GM23338 (cell line): ENCODE measurements around the gene NKAIN2. TPM values are rescaled to one million over a fixed set of nuclear protein-coding genes. Genes with fewer than 3 reads are reported as not detected.

Source experiments
- ATAC-seq: fragments of 200-7000 bp; cut with Tn5 transposase; 3 replicates; pipeline ENCODE4 v1.9.1; 2020
- DNase-seq: peaks from one replicate; pipeline ENCODE4 v3.0.0-alpha.2; 2015; ENCODE audit warnings: low spot score
- H2AFZ ChIP-seq: fragments of 200-600 bp; sonication (generic); 2 replicates; pipeline ENCODE4 v1.8.0; 2016; ENCODE audit warnings: antibody characterized with exemption, mild to moderate bottlenecking, moderate library complexity
- H3F3A ChIP-seq: fragments of 200-600 bp; sonication (generic); replicated peaks from 2 replicates; pipeline ENCODE4 v1.8.0; 2017; ENCODE audit warnings: antibody characterized with exemption, mixed run types, low read depth
- H3K27ac ChIP-seq: fragments of 200-600 bp; sonication (generic); 2 replicates; pipeline ENCODE4 v1.6.1; 2016; ENCODE audit warnings: low read depth
- H3K27me3 ChIP-seq: fragments of 200-600 bp; sonication (generic); 2 replicates; pipeline ENCODE4 v1.8.0; 2016; ENCODE audit warnings: mild to moderate bottlenecking, mixed run types, moderate library complexity; ENCODE audit not compliant: insufficient read depth
- H3K36me3 ChIP-seq: fragments of 200-600 bp; sonication (generic); 2 replicates; pipeline ENCODE4 v1.8.0; 2016; ENCODE audit warnings: mild to moderate bottlenecking; ENCODE audit not compliant: insufficient read depth
- H3K4me1 ChIP-seq: fragments of 200-600 bp; sonication (generic); 2 replicates; pipeline ENCODE4 v1.8.0; 2016; ENCODE audit warnings: mild to moderate bottlenecking, moderate library complexity; ENCODE audit not compliant: insufficient read depth
- H3K4me2 ChIP-seq: fragments of 200-600 bp; sonication (generic); 2 replicates; pipeline ENCODE4 v1.7.1; 2017; ENCODE audit warnings: mixed run types
- H3K4me3 ChIP-seq: fragments of 200-600 bp; sonication (generic); 2 replicates; pipeline ENCODE4 v1.6.1; 2016; ENCODE audit warnings: mixed run types
- H3K79me2 ChIP-seq: fragments of 200-600 bp; sonication (generic); replicated peaks from 2 replicates; pipeline ENCODE4 v1.8.0; 2017; ENCODE audit warnings: mild to moderate bottlenecking; ENCODE audit not compliant: insufficient read depth
- H3K9me2 ChIP-seq: fragments of 200-600 bp; sonication (generic); 2 replicates; pipeline ENCODE4 v1.8.0; 2017; ENCODE audit not compliant: insufficient read depth
- H4K20me1 ChIP-seq: fragments of 200-600 bp; sonication (generic); replicated peaks from 2 replicates; pipeline ENCODE4 v1.8.0; 2017; ENCODE audit warnings: mild to moderate bottlenecking; ENCODE audit not compliant: insufficient read depth
- H3K27ac Mint-ChIP-seq: 2 replicates; pipeline ENCODE4 v1.8.0; 2020; ENCODE audit warnings: inconsistent platforms, mild to moderate bottlenecking, moderate library complexity, mixed read lengths
- H3K27me3 Mint-ChIP-seq: 3 replicates; pipeline ENCODE4 v1.8.0; 2022; ENCODE audit warnings: low read depth, mild to moderate bottlenecking, moderate library complexity, mixed read lengths, inconsistent platforms; ENCODE audit not compliant: insufficient read depth, poor library complexity
- H3K36me3 Mint-ChIP-seq: 3 replicates; pipeline ENCODE4 v1.8.0; 2021; ENCODE audit warnings: low read depth, mild to moderate bottlenecking, inconsistent platforms, moderate library complexity, mixed read lengths
- H3K4me1 Mint-ChIP-seq: 3 replicates; pipeline ENCODE4 v1.8.0; 2020; ENCODE audit warnings: mild to moderate bottlenecking, inconsistent platforms, mixed read lengths
- H3K4me3 Mint-ChIP-seq: 3 replicates; pipeline ENCODE4 v1.8.0; 2021; ENCODE audit warnings: moderate library complexity, mild to moderate bottlenecking, inconsistent platforms, mixed read lengths
- H3K9me3 Mint-ChIP-seq: 3 replicates; pipeline ENCODE4 v1.8.0; 2020; ENCODE audit warnings: moderate library complexity, mild to moderate bottlenecking, inconsistent platforms, mixed read lengths
- CREB1 ChIP-seq: fragments of 250-450 bp; sonication (Bioruptor Pico); IDR thresholded peaks from 2 replicates; pipeline ENCODE4 v1.5.0; 2020; ENCODE audit warnings: low read depth, mild to moderate bottlenecking, moderate library complexity
- CTCF ChIP-seq, 2 experiments: fragments of 200-600 bp in 1 of 2; sonication (generic) in 1 of 2; conservative IDR thresholded peaks; 2 replicates each; pipeline versions ENCODE4 v1.5.1 to v1.6.1; 2016 to 2017; ENCODE audit warnings: antibody characterized with exemption in 2 of 2, low read depth in 2 of 2, mild to moderate bottlenecking in 2 of 2, moderate library complexity in 1 of 2
- ETS1 ChIP-seq: IDR thresholded peaks from 2 replicates; pipeline ENCODE4 v1.6.1; 2016; ENCODE audit warnings: antibody characterized with exemption
- EZH2 ChIP-seq: fragments of 200-600 bp; sonication (generic); IDR thresholded peaks from one replicate; pipeline ENCODE4 v1.8.0; 2017; ENCODE audit warnings: antibody characterized with exemption, mild to moderate bottlenecking, low read depth; ENCODE audit not compliant: unreplicated experiment
- EZH2phosphoT487 ChIP-seq: fragments of 200-600 bp; sonication (generic); IDR thresholded peaks from one replicate; pipeline ENCODE4 v1.8.1; 2018; ENCODE audit warnings: antibody characterized with exemption; ENCODE audit not compliant: unreplicated experiment
- JUNB ChIP-seq: IDR thresholded peaks from one replicate; pipeline ENCODE4 v1.6.1; 2016; ENCODE audit warnings: antibody characterized with exemption; ENCODE audit not compliant: unreplicated experiment
- NANOG ChIP-seq: IDR thresholded peaks from 2 replicates; pipeline ENCODE4 v1.6.1; 2016; ENCODE audit warnings: antibody characterized with exemption, borderline replicate concordance
- ZNF114 ChIP-seq: fragments of 250-450 bp; sonication (Bioruptor Pico); IDR thresholded peaks from 2 replicates; pipeline ENCODE4 v1.5.0; 2020; ENCODE audit warnings: mild to moderate bottlenecking, moderate library complexity
- ZNF331 ChIP-seq: fragments of 250-450 bp; sonication (Bioruptor Pico); IDR thresholded peaks from 2 replicates; pipeline ENCODE4 v1.5.0; 2020; ENCODE audit warnings: low read depth, mild to moderate bottlenecking, moderate library complexity
- ZNF462 ChIP-seq: fragments of 250-450 bp; sonication (Bioruptor Pico); IDR thresholded peaks from 2 replicates; pipeline ENCODE4 v1.5.0; 2020; ENCODE audit warnings: mild to moderate bottlenecking, moderate library complexity
- polyA plus RNA-seq: library from polyadenylated mRNA; unstranded; fragments of >200 nt; fragmentation: Nextera tagmentation; extraction: Ambion mirVana; gene quantifications from 2 replicates; pipeline ENCODE4 v1.2.1, GENCODE V29; 2016
- total RNA-seq: library from RNA; depleted of rRNA; stranded (reverse); fragments of >200 nt; shearing (Covaris generic); gene quantifications from 2 replicates; pipeline ENCODE4 v1.2.3, GENCODE V29; 2014

NKAIN2 gene
- total and polyA plus RNA-seq, 2 experiments from 2014 or later: 0.39 to 1.1 TPM

- Histone ChIP-seq H3K4me2 (no peak overlapping the region), H3K27ac (no peak overlapping the region), H4K20me1 (no peaks in the 10 kb centered on the region), H3K4me1 (no peaks in the 10 kb centered on the region), H3F3A (no peaks in the 10 kb centered on the region), H3K27me3 (no peaks in the 10 kb centered on the region), H2AFZ (no peak overlapping the region), H3K36me3 (no peaks in the 10 kb centered on the region), H3K79me2 (no peaks in the 10 kb centered on the region), H3K9me2 (no peaks in the 10 kb centered on the region), H3K4me3 (no peak overlapping the region)
- no peak for ATAC-seq
- DNase-seq: no peak
- no peak overlapping the region for H3K4me3 Mint-ChIP-seq
- TF ChIP-seq ZNF114 (CRISPR knock-in tag) (no peak), ZNF462 (CRISPR knock-in tag) (no peak), NANOG (no peak), EZH2phosphoT487 (no peak), CTCF (conservative IDR thresholded peaks at IDR 0.05; ENCODE audit: low read depth in 2 of 2) (no peak), EZH2 (no peak), ZNF331 (CRISPR knock-in tag) (no peak), ETS1 (no peak), JUNB (no peak), CREB1 (CRISPR knock-in tag) (no peak)
- H3K27ac Mint-ChIP-seq: no peak overlapping the region
- no peaks in the 10 kb centered on the region for H3K27me3 Mint-ChIP-seq
- H3K36me3 Mint-ChIP-seq: no peaks in the 10 kb centered on the region
- H3K9me3 Mint-ChIP-seq: no peaks in the 10 kb centered on the region
- H3K4me1 Mint-ChIP-seq: no peaks in the 10 kb centered on the region
Observed at GRCh38 chr6:124747349-124747748, 943.7 kb downstream of the NKAIN2 start.
